ENCODE results near the gene CHRNB2.

CHRNB2 gene

GRCh38 chr1:154581766-154582165 is 14.2 kb downstream of the CHRNB2 start:
- DNase-seq: no peak

- DNase-seq: no peak
Observed at GRCh38 chr1:154582885-154583284, 15.3 kb downstream of the CHRNB2 start.

GRCh38 chr1:154583773-154584172 is 16.2 kb downstream of the CHRNB2 start:
- no peak for DNase-seq

- DNase-seq: no peak
Observed at GRCh38 chr1:154584267-154584994, 16.9 kb downstream of the CHRNB2 start.

GRCh38 chr1:154586231-154586630 is 18.7 kb downstream of the CHRNB2 start:
- DNase-seq: no peak

GRCh38 chr1:154586641-154587040 is 19.1 kb downstream of the CHRNB2 start:
- no peak for DNase-seq

GRCh38 chr1:154589780-154590179 is 22.2 kb downstream of the CHRNB2 start:
- no peak for DNase-seq

- DNase-seq: no peak
Observed at GRCh38 chr1:154590756-154591155, 23.2 kb downstream of the CHRNB2 start.

- DNase-seq: no peak
Observed at GRCh38 chr1:154591206-154591605, 23.6 kb downstream of the CHRNB2 start.

GRCh38 chr1:154593390-154593789 is 25.8 kb downstream of the CHRNB2 start:
- DNase-seq: no peak

- no peak for DNase-seq
Observed at GRCh38 chr1:154594811-154595210, 27.2 kb downstream of the CHRNB2 start.

GRCh38 chr1:154595621-154596020 is 28.0 kb downstream of the CHRNB2 start:
- DNase-seq: no peak

GRCh38 chr1:154598871-154599635 is 31.5 kb downstream of the CHRNB2 start:
- DNase-seq: no peak

- no peak for DNase-seq
Observed at GRCh38 chr1:154599658-154600057, 32.1 kb downstream of the CHRNB2 start.

GRCh38 chr1:154603317-154603716 is 35.7 kb downstream of the CHRNB2 start:
- DNase-seq: no peak

- no peak for DNase-seq
Observed at GRCh38 chr1:154605534-154605933, 38.0 kb downstream of the CHRNB2 start.

- no peak for DNase-seq
Observed at GRCh38 chr1:154607106-154607608, 39.6 kb downstream of the CHRNB2 start.

GRCh38 chr1:154607609-154608396 is 40.2 kb downstream of the CHRNB2 start, which contains the start of gene ADAR:
ADAR (minus strand) TSS chr1:154608186; CDS start chr1:154608006, 180 bp downstream.
- peak; percentile 79 for DNase-seq

GRCh38 chr1:154608397-154609270 is 41.1 kb downstream of the CHRNB2 start:
- DNase-seq: peak; percentile 78

- peak; percentile 26 for DNase-seq
Observed at GRCh38 chr1:154609398-154610380, 42.1 kb downstream of the CHRNB2 start.

All from NCI-H774 (cell line).